HepG2 (cell line): ENCODE measurements around the gene BDP1. TPM values are rescaled to one million over a fixed set of nuclear protein-coding genes. Genes with fewer than 3 reads are reported as not detected.

Source experiments
- DR1 ChIP-seq: sonication (generic); formaldehyde crosslinking; IDR thresholded peaks from 2 replicates; pipeline ENCODE4 v1.8.0; 2021; ENCODE audit warnings: mild to moderate bottlenecking, missing genetic modification reagents, inconsistent platforms
- HNRNPL ChIP-seq: fragments of 200-400 bp; formaldehyde crosslinking; IDR thresholded peaks from 2 replicates; pipeline ENCODE4 v1.6.1; 2017; ENCODE audit warnings: mild to moderate bottlenecking, low read depth, low read length
- IKZF1 ChIP-seq: fragments of 450-650 bp; IDR thresholded peaks from 2 replicates; pipeline ENCODE4 v1.7.1; 2016
- MED1 ChIP-seq: sonication (generic); formaldehyde crosslinking; IDR thresholded peaks from 2 replicates; pipeline ENCODE4 v1.4.0; 2020; ENCODE audit warnings: missing genetic modification reagents
- MIER2 ChIP-seq: IDR thresholded peaks from 2 replicates; pipeline ENCODE4 v1.6.1; 2016; ENCODE audit warnings: missing biosample characterization, missing genetic modification reagents
- RBM22 ChIP-seq: fragments of 200-400 bp; formaldehyde crosslinking; optimal IDR thresholded peaks from 2 replicates; pipeline ENCODE3; 2017; ENCODE audit warnings: mild to moderate bottlenecking, low read length, moderate library complexity
- SCMH1 ChIP-seq: sonication (generic); formaldehyde crosslinking; IDR thresholded peaks from 2 replicates; pipeline ENCODE4 v1.9.0; 2021; ENCODE audit warnings: missing genetic modification reagents, mild to moderate bottlenecking, borderline replicate concordance
- SMAD1 ChIP-seq: sonication (generic); formaldehyde crosslinking; IDR thresholded peaks from 2 replicates; pipeline ENCODE4 v1.4.0; 2020; ENCODE audit warnings: missing genetic modification reagents, low read depth, mild to moderate bottlenecking, borderline replicate concordance
- SNAI1 ChIP-seq: sonication (generic); formaldehyde crosslinking; IDR thresholded peaks from 2 replicates; pipeline ENCODE4 v1.5.0; 2020; ENCODE audit warnings: mild to moderate bottlenecking, missing genetic modification reagents, borderline replicate concordance
- SP5 ChIP-seq: IDR thresholded peaks from 2 replicates; pipeline ENCODE4 v1.6.1; 2016; ENCODE audit warnings: low read depth, borderline replicate concordance
- TFDP2 ChIP-seq: sonication (generic); formaldehyde crosslinking; IDR thresholded peaks from 2 replicates; pipeline ENCODE4 v1.4.0; 2020; ENCODE audit warnings: missing genetic modification reagents
- UBTF ChIP-seq: sonication (generic); formaldehyde crosslinking; IDR thresholded peaks from 2 replicates; pipeline ENCODE4 v1.4.0; 2020; ENCODE audit warnings: mild to moderate bottlenecking, missing genetic modification reagents
- ZBTB43 ChIP-seq: sonication (generic); formaldehyde crosslinking; conservative IDR thresholded peaks from 2 replicates; pipeline ENCODE4 v1.4.0; 2020; ENCODE audit warnings: missing genetic modification reagents
- ZNF124 ChIP-seq: sonication (generic); formaldehyde crosslinking; IDR thresholded peaks from 2 replicates; pipeline ENCODE4 v1.4.0; 2020; ENCODE audit warnings: missing genetic modification reagents
- polyA plus RNA-seq, 8 experiments: library from polyadenylated mRNA; depleted of rRNA in 3 of 8; stranded (reverse) in 7 of 8; unstranded in 1 of 8; fragments of >200 nt; fragmentation: Illumina TruSeq in 4 of 8; extraction: Trizol in 4 of 8; gene quantifications; 2 replicates each; pipeline versions ENCODE4 v1.2.1 to v1.2.3, GENCODE V29; 2011 to 2016; ENCODE audit warnings: low read depth in 4 of 8, missing spikeins in 1 of 8, mixed read lengths in 1 of 8; ENCODE audit not compliant: insufficient read depth in 1 of 8
- total RNA-seq, 5 experiments: library from RNA; depleted of rRNA; stranded (reverse); fragments of >200 nt; fragmentation: Illumina TruSeq; extraction: Trizol; gene quantifications; 2 replicates each; pipeline ENCODE4 v1.2.3, GENCODE V29; 2016; ENCODE audit warnings: low read depth in 1 of 5
- TF ChIP-seq, protein P1 (sequence below): sonication (generic); formaldehyde crosslinking; IDR thresholded peaks from 2 replicates; pipeline ENCODE4 v1.4.0; 2020; ENCODE audit warnings: missing genetic modification reagents, borderline replicate concordance
- TF ChIP-seq, protein P2 (sequence below): sonication (generic); formaldehyde crosslinking; IDR thresholded peaks from 2 replicates; pipeline ENCODE4 v1.5.1; 2020; ENCODE audit warnings: missing genetic modification reagents, mild to moderate bottlenecking, borderline replicate concordance

Gene BDP1
- total and polyA plus RNA-seq, 2 of the 13 experiments (the other 11 are each of a cell fraction or from before 2014, with no cell fraction given), result 10.2 to 22.4 TPM

GRCh38 chr5:71455427-71456361 is at the start of gene BDP1 (continued):
- TF ChIP-seq, protein P1, sequence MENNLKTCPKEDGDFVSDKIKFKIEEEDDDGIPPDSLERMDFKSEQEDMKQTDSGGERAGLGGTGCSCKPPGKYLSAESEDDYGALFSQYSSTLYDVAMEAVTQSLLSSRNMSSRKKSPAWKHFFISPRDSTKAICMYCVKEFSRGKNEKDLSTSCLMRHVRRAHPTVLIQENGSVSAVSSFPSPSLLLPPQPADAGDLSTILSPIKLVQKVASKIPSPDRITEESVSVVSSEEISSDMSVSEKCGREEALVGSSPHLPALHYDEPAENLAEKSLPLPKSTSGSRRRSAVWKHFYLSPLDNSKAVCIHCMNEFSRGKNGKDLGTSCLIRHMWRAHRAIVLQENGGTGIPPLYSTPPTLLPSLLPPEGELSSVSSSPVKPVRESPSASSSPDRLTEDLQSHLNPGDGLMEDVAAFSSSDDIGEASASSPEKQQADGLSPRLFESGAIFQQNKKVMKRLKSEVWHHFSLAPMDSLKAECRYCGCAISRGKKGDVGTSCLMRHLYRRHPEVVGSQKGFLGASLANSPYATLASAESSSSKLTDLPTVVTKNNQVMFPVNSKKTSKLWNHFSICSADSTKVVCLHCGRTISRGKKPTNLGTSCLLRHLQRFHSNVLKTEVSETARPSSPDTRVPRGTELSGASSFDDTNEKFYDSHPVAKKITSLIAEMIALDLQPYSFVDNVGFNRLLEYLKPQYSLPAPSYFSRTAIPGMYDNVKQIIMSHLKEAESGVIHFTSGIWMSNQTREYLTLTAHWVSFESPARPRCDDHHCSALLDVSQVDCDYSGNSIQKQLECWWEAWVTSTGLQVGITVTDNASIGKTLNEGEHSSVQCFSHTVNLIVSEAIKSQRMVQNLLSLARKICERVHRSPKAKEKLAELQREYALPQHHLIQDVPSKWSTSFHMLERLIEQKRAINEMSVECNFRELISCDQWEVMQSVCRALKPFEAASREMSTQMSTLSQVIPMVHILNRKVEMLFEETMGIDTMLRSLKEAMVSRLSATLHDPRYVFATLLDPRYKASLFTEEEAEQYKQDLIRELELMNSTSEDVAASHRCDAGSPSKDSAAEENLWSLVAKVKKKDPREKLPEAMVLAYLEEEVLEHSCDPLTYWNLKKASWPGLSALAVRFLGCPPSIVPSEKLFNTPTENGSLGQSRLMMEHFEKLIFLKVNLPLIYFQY, result no peak
- TF ChIP-seq, protein P2, sequence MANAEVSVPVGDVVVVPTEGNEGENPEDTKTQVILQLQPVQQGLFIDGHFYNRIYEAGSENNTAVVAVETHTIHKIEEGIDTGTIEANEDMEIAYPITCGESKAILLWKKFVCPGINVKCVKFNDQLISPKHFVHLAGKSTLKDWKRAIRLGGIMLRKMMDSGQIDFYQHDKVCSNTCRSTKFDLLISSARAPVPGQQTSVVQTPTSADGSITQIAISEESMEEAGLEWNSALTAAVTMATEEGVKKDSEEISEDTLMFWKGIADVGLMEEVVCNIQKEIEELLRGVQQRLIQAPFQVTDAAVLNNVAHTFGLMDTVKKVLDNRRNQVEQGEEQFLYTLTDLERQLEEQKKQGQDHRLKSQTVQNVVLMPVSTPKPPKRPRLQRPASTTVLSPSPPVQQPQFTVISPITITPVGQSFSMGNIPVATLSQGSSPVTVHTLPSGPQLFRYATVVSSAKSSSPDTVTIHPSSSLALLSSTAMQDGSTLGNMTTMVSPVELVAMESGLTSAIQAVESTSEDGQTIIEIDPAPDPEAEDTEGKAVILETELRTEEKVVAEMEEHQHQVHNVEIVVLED (CRISPR knock-in tag), result peak; percentile 97
- TF ChIP-seq SNAI1 (CRISPR knock-in tag) (no peak), SP5 (CRISPR knock-in tag) (0 out of 2 replicates have a peak, but pooled peaks have one; percentile 15), RBM22 (peak; percentile 78), TFDP2 (CRISPR knock-in tag) (peak; percentile 57; the same call in 1 of the 2 replicates), SMAD1 (CRISPR knock-in tag) (no peak), MIER2 (CRISPR knock-in tag) (no peak), IKZF1 (no peak), SCMH1 (no peak), ZBTB43 (no peak), HNRNPL (no peak), ZNF124 (no peak), MED1 (CRISPR knock-in tag) (peak; percentile 64), UBTF (CRISPR knock-in tag) (peak; percentile 93), DR1 (CRISPR knock-in tag) (peak; percentile 53; the same call in 1 of the 2 replicates)
